ENCODE results near the gene SSUH2. TPM values are rescaled to one million over a fixed set of nuclear protein-coding genes. Genes with fewer than 3 reads are reported as not detected.

SSUH2 gene
- total RNA-seq, 2 donors from 2014 or later: 5.3 to 7.9 TPM

DNA sequence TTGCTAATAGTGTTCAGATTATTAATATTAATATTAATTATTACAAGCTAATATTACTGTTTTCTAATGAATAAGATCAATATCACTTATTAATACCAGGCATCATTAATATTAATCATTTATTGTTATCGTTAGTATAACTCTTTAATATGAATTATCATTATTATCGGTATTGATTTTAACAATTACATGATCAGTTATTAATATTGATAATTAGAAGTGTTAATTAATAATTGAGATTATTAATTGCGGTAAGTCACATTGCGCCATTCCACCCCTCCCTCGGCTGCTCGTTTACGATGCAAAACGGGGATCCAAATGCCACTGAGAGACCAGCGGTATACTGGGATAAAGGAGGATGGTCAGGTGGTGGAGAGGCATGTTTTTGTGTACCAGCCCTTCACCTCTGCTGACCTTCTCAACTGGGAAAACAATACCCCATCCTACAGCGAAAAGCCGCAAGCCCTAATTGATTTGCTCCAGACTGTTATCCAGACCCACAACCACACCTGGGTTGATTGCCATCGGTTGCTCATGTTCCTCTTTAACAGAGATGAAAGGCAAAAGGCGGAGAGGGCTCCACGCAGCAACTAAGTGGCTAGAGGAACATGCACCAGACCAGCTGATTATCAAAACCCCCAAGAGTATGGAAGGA, 28.6 kb upstream of the SSUH2 start:
- TF ChIP-seq, protein P1, sequence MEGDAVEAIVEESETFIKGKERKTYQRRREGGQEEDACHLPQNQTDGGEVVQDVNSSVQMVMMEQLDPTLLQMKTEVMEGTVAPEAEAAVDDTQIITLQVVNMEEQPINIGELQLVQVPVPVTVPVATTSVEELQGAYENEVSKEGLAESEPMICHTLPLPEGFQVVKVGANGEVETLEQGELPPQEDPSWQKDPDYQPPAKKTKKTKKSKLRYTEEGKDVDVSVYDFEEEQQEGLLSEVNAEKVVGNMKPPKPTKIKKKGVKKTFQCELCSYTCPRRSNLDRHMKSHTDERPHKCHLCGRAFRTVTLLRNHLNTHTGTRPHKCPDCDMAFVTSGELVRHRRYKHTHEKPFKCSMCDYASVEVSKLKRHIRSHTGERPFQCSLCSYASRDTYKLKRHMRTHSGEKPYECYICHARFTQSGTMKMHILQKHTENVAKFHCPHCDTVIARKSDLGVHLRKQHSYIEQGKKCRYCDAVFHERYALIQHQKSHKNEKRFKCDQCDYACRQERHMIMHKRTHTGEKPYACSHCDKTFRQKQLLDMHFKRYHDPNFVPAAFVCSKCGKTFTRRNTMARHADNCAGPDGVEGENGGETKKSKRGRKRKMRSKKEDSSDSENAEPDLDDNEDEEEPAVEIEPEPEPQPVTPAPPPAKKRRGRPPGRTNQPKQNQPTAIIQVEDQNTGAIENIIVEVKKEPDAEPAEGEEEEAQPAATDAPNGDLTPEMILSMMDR (conservative IDR thresholded peaks at IDR 0.05): no peak
- H3K36me3 ChIP-seq (ENCODE audit: control insufficient read depth, insufficient read depth, low read length): no peaks in the 10 kb centered on the region
- Mint-ChIP-seq H3K4me1 (peaks cover 11% of the 10 kb centered on the region), H3K4me3 (no peak overlapping the region), H3K27me3 (ENCODE audit: insufficient read depth) (peaks cover 6% of the 10 kb centered on the region), H3K27ac (no peak overlapping the region), H3K9me3 (no peaks in the 10 kb centered on the region), H3K36me3 (ENCODE audit: low read depth) (no peaks in the 10 kb centered on the region)
- H3K9ac ChIP-seq (ENCODE audit: extremely low read depth, low read length, poor library complexity, severe bottlenecking): no peak overlapping the region
- H3K4me3 ChIP-seq (ENCODE audit: low read length): no peak overlapping the region
- DNase-seq: no peak
- H3K27ac ChIP-seq (ENCODE audit: low read depth, low read length): no peak overlapping the region
- H3K4me1 ChIP-seq (ENCODE audit: control insufficient read depth, insufficient read depth, low read length): no peaks in the 10 kb centered on the region
- H3K27me3 ChIP-seq (ENCODE audit: control insufficient read depth, insufficient read depth, low read length, poor library complexity, severe bottlenecking): no peaks in the 10 kb centered on the region
- no peaks in the 10 kb centered on the region for H3K9me3 ChIP-seq (ENCODE audit: control insufficient read depth, low read length)
- 96 to 97% methylated on average over 6 to 12 of the region's 14 CpGs for WGBS, 2 experiments (ENCODE audit: insufficient coverage in 1 of 2, insufficient read length in 1 of 2)

DNA sequence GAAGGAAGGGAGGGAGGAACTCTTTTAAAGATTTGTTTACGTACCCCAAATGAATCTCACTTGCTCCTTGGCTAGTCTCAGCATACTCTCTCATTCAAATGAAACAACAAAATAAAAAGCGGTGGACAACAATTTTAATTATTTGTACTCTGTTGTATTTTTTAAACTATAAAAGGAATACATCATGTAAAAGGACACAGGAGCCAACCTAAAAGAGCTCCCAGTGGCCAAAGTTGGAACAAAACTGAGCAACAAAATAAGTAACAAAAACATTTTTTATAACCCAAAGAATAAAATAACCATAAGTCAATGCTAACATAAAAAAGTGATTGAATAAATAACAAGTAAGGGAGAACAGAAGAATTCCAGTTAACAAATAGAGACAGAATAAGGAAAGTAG, 24.4 kb upstream of the SSUH2 start:
- no peaks in the 10 kb centered on the region for H3K9me3 Mint-ChIP-seq
- H3K27me3 ChIP-seq (ENCODE audit: control insufficient read depth, insufficient read depth, low read length, poor library complexity, severe bottlenecking): no peaks in the 10 kb centered on the region
- no peak overlapping the region for H3K4me3 ChIP-seq (ENCODE audit: low read length)
- H3K9ac ChIP-seq (ENCODE audit: extremely low read depth, low read length, poor library complexity, severe bottlenecking): no peak overlapping the region
- peaks cover 16% of the 10 kb centered on the region for H3K27me3 Mint-ChIP-seq (ENCODE audit: insufficient read depth)
- peaks cover 9% of the 10 kb centered on the region for H3K4me1 Mint-ChIP-seq
- TF ChIP-seq, protein P1 (conservative IDR thresholded peaks at IDR 0.05): peak; percentile 46
- no peak overlapping the region for H3K27ac Mint-ChIP-seq
- H3K4me1 ChIP-seq (ENCODE audit: control insufficient read depth, insufficient read depth, low read length): no peaks in the 10 kb centered on the region
- no peaks in the 10 kb centered on the region for H3K36me3 Mint-ChIP-seq (ENCODE audit: low read depth)
- H3K36me3 ChIP-seq (ENCODE audit: control insufficient read depth, insufficient read depth, low read length): no peaks in the 10 kb centered on the region
- H3K4me3 Mint-ChIP-seq: no peak overlapping the region
- H3K9me3 ChIP-seq (ENCODE audit: control insufficient read depth, low read length): no peaks in the 10 kb centered on the region
- WGBS, 2 experiments (ENCODE audit: insufficient coverage in 1 of 2, insufficient read length in 1 of 2): no CpG with 5 or more reads among the region's 2 CpGs
- no peak overlapping the region for H3K27ac ChIP-seq (ENCODE audit: low read depth, low read length)
- DNase-seq: no peak

DNA sequence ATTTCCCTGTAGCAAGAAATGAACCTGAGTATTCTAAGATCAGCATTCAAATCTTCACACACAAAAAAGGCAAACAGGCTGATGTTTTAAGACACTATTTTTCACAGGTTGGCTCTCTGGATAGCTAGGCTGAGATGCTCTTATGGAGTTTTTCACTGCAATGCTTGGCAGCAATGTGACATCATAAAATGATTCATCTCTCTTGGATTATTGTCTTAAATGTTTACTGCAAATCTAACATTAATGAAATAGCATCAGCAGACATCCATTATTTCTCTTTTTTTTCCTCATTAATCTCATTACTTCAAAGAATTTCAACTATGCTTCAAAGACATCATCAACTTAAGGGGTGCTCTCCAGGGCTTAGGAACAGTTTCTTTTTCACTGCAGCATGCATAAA, 23.6 kb upstream of the SSUH2 start:
- H3K4me3 ChIP-seq (ENCODE audit: low read length): no peak overlapping the region
- H3K27me3 Mint-ChIP-seq (ENCODE audit: insufficient read depth): peaks cover 16% of the 10 kb centered on the region
- H3K4me1 ChIP-seq (ENCODE audit: control insufficient read depth, insufficient read depth, low read length): no peaks in the 10 kb centered on the region
- H3K9me3 ChIP-seq (ENCODE audit: control insufficient read depth, low read length): no peaks in the 10 kb centered on the region
- no peaks in the 10 kb centered on the region for H3K36me3 ChIP-seq (ENCODE audit: control insufficient read depth, insufficient read depth, low read length)
- H3K4me3 Mint-ChIP-seq: no peak overlapping the region
- TF ChIP-seq, protein P1 (conservative IDR thresholded peaks at IDR 0.05): no peak
- H3K27me3 ChIP-seq (ENCODE audit: control insufficient read depth, insufficient read depth, low read length, poor library complexity, severe bottlenecking): no peaks in the 10 kb centered on the region
- no peak overlapping the region for H3K9ac ChIP-seq (ENCODE audit: extremely low read depth, low read length, poor library complexity, severe bottlenecking)
- peaks cover 12% of the 10 kb centered on the region for H3K4me1 Mint-ChIP-seq
- H3K27ac ChIP-seq (ENCODE audit: low read depth, low read length): no peak overlapping the region
- DNase-seq: no peak
- H3K27ac Mint-ChIP-seq: no peak overlapping the region
- H3K9me3 Mint-ChIP-seq: no peaks in the 10 kb centered on the region
- H3K36me3 Mint-ChIP-seq (ENCODE audit: low read depth): no peaks in the 10 kb centered on the region

All from endodermal cell (in vitro differentiated cells).